Ramos (cell line): ENCODE data around the gene BMPER.

ENCODE experiments used
- in situ Hi-C: fragments of 300-500 bp; cut with MboI; formaldehyde crosslinking; loops from one replicate; pipeline ENCODE4 v1.14.3; 2022; ENCODE audit warnings: low sequenced_read_pairs; ENCODE audit not compliant: unreplicated experiment

BMPER gene

DNA sequence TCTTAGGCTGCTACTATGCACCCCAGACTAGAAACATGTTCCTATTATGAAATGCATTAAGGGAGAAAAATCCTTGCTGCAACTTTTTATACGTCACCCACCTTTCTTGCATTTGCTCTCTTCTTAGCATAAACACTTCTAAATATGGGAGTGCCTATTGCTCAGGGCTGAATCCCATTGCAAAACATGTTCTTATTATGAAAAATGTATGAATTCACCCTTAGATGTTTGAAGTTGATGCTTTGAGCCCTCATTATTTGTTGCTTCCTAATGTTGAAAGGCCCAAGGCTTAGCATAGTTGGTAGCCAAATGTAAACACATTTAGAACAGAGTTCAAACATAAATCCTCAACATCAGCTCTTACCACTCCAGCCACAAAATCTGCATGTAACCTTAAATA, 52.8 kb downstream of the BMPER start:
- in situ Hi-C loops = no loop called here

DNA sequence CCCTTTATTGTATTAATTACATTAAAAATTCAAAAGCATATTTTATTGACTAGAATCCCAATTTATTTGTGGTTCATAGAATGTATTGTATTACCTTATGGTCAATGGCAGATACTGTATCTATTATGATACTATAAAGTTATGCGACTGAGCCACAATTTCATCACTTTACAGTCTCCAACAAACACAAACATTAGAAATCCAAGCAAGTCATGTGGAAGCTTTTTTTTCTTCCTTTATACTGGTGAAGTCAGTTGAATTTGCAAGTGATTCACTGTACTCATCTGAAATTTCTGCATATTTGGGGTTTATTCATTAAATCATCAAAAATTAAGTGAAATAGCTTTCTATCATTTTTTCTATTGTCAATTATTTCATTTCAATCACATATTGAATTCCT, 54.3 kb downstream of the BMPER start:
- in situ Hi-C loops = no loop called here

DNA sequence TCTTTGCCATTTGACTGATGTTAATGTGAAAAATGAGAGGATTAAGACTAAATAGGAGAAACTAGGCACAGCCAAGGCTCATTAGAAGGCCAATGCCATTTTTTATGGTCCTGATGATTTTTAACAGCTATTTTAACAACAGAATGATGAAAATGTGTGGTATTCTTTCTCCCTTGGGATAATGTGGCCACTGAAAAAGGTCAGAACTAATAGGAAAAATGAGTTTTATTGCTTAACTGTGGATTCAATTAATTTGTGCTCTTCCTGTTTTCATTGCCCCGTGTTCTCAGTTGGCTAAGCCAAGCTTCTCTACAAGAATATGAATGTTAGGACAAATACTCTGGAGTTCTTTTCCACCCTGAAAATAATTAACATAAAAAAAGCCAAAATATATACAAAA, 56.6 kb downstream of the BMPER start:
- in situ Hi-C loops = no loop called here

DNA sequence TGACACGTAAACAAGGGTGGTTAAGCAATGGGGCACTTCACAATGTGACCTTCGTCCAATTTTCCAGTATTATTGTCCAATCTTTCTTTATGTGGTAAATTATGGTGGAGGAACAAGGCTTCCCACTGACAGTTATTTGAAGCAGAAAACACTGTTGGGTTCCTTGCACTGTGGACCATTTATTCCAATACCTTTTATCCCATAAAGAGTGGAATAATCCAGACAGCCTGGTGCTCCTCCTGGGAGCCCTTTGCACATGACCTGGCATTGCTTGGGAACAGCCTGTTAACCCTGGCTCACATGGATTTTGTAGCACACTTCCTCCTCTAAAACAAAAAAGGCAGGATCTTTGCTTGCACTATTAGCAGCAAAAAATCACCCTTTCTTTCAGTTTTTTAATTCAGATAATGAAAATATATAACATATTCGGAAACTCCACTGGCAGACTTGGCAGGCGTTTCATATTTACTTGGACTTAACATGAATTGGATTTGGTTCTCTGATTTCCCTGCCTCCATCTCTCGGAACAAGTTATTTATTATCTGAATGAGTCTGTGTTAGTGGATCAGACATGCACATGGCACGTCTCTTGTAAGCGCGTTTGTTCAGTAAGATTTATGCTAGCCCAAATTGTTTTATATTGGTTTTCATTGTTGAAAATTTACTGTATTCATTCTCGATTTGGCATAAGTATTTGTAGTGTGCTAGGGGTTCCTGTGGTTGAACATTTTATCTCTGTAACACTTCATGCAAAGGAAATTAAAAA, 59.3 kb downstream of the BMPER start:
- in situ Hi-C loops = no loop called here

DNA sequence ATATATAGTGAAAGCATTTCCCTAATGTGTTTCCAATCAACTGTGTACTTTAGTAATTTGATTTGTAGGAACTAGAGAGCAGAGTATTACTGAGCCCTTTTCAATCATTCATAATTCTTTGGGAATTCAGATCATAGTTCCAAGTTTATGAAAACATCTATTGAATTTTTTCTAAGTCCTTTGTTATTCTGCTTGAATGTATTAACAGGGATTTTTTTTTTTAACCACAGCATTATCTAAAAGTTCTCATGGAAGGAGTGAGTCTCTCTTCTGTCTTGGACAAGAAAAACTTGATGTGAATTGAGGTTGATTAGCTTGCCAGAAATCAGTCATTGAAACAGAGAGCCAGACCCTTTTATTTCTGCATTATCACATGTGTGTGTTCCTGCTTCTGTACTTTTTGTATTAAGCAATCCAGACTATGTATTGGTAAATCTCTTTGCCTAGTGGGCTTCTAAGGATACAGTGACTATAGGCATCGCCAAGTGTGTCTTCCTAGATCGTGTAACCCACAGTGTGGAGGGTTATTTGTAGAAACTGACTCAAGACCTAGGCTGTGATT, 59.9 kb downstream of the BMPER start:
- in situ Hi-C loops = no loop called here

DNA sequence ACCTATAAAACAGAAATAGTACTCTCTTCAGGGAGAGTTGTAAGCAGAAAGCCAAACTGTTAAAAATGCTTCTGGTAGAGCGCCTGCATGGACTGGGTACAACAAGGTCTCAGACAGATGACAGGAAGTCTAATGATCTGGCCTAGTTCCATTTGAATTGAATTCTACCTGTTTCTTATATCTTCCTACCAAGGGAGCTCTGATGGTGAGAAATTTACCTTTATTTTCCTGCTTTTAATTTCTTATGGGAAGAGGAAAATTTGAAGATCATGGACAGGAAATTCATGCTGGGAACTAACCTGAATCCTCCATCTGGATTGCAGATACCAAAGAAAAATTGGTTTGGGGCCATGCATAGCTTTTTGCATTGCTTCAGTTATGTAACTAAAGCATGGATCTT, 63.3 kb downstream of the BMPER start:
- in situ Hi-C loops = no loop called here

DNA sequence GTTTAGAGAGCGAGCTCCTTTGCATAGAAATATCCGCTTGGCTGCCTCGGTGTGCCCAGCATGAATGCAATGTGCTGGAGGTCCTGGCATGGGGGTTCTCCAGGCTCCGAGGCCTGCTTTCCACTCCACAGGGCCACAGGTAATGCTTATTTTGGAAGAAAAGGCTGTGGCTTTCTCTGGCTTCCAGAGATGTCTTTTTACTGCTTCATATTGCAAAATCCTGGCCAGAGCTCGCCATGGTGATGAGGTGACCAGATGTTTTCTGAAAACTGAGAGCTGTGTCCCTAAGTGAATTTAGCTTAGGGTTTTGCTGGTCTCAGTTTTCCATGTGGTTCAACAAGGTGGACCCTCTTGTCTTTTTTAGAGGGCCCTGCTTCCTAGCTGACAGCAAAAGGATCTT, 65.2 kb downstream of the BMPER start:
- in situ Hi-C loops = no loop called here

DNA sequence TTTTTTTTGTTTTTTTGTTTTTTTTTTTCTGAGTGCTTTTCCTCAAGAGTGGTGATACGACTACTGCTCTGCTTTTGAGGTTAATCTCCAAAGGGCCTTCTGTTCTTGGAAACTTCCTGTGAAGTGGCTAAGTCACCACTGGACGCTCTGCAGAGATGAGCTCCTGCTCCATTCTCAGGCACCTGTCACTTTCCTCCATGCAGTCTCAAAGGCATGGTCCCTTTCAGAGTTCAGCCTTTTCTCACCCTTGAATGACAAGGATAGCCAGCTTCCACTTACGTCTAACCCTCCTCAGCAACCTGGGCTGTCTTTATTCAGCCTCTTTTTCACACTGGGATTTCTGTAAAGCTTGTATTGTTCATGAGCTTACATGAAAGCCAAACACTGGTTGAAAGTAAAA, 65.8 kb downstream of the BMPER start:
- in situ Hi-C loops = no loop called here

DNA sequence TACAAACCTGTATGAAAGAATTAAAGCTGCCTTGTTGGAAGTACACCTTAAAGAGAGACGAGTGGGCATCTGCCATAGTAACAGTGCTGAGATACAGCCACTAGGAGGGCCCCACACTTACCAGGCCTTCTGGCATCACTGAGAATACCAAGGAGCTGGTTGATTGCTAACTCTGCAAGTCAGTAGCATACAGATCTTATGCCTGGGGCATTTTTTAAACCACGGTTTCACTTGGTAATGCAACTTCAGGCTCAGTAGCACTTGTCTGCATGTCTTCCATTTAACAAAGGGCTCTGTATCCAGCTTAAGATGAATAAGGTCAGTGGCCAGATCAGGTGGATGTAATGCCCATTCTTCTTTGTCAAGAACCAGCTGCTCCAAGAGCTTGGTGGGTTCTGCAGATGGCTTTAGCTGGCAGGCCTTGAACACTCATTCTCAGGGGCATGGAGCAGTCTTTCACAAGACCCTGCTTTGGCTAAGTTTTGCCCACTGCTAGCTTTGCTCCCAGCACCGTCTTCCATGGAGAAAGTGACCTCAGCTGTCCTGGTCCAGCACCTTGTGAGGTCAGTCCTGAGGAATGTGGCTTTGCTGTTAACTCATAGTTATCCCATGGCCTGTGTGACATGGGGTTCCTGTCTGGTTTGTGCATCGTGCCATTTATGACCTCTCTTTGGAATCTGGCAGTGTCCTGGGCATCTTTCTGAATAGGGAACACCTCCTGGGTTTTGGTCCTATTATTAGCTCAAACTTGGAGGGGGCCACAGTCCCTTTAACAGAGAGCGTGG, 68.1 kb downstream of the BMPER start:
- in situ Hi-C loops = no loop called here

DNA sequence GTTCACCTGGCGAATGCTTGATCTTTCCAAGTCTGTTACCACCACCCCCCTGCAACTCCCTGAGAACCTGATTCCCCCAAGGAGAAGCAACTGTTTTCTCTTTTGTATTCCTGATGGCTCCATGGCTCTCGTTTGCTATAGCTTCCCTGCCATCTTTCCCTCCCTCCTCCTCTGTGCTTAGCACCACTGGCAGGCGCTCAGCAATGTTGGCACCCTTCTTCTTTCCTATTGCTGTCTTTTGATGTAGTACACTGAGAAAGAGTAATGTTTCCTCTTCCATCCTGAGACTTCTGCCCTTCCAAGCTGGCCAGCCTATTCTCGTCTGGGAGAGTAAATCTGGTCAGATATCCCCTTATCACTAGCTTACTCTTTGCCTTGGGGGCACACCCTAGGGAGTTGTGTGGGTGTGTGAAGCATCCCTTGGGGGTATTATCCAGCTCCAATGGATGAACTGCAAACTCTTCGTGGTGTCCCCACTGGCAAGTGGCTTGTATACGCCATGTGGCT, 74.0 kb downstream of the BMPER start:
- in situ Hi-C loops = no loop called here

DNA sequence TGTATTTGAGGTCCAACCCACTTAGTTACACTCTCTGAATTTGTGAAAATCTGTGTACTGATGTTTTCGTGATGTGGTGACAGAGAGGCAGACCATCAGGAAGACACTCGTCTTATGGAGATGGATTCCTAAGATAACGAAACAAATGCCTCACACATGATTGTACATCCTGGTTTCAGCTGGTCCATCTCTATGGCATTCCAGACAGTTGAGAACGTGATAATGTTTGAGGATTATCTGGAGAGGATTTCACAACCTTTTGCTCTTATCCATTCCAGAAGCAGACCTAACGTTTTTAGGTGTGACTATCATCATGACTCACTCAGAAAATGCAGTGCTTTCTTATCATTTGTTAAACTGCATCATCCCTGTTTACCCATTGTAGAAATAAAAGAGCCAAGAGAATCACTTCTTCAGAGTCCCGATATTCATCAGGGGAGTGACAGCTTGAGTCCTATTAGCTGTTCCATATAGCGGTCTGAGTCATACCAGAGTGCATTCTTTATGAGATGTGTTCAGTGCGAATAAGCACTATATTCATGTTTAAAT, 74.5 kb downstream of the BMPER start:
- in situ Hi-C loops = no loop called here

DNA sequence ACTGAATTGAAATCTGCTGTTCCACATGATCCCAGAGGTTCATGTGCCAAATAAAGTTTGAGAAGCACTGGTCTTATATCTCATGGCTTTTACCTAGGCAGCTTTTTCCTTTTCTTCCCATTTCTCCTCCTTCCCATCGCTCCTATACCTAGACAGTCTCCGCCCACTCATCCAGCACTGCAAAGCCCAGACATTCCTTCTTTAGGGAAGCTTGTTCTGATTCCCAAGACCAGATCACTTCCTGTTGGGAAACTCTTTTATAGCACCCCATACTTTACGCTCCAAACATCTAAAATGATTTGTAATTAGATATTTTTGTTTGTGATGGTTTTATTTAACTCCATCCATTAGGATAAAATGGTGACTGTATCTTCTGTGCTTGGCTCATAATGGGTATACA, 75.9 kb downstream of the BMPER start:
- in situ Hi-C loops = no loop called here

DNA sequence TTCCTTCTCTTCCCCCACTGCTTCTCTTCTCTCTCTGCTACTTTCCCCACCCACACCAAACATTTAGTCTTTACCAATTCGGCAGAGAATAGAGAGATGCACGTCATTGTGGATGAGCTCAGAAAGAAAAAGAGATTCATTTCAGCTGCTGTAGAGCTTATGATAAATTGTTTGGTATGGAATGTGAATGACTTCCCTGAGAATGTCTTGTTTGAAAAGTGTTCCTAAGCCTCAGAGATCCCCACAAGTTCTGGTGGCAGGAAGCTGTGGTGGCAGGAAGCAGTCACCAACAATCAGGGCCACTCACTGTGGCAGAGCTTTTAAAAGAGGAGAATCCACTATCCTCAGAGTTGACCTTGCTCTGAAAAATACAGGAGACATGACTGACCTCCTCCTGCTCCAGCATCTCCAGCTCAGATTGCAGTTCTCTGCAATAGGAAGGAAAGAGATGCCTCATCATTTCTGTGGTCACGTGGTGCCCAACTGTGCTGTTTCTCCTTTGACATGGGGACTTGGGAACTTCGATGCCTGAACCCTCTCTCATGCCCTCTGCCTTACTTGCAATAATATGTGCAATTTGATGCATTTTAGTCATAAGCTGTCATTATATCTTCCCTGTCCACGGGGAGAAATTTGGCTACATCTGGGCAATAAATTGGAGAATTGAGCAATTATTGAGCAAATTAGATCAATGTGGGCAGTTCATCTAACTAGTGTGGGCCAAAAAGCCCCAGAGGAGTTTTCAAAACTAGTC, 76.5 kb downstream of the BMPER start:
- in situ Hi-C loops = no loop called here

DNA sequence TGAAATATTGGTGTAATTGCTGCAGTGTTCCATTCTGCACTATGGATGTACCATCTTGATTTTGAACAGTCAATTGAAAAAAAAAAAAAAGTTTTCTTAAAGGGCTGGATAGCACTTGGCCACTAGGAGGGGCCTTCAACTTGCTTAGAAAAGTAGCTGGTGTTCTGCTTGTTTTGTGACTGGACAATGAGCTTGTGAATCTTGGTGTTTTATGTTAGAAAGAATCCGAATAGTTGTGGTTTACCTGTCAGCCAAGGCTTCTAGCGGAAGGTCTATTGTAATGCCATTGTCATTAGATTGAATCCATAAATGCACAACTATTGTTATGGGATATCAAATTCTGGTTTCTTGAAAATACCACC, 77.1 kb downstream of the BMPER start:
- in situ Hi-C loops = no loop called here

DNA sequence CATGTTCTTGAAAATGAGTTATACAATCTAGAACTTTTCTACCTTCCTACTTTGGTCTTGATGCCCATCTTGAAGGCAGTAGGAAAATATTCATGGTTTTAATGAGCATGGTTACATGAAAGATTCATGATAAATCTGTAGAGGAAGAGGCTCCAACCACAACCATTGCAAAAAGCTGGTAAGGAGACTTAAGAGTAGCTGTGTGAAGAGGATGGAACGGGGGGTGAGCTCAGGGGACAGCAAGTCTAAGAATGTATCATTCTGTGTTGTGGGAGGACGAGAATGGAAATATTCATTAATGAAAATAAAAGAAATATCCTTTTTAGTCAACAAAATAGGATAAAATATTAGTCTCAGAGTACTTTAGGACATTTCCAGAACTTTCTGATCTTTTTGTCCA, 81.1 kb downstream of the BMPER start:
- in situ Hi-C loops = no loop called here

DNA sequence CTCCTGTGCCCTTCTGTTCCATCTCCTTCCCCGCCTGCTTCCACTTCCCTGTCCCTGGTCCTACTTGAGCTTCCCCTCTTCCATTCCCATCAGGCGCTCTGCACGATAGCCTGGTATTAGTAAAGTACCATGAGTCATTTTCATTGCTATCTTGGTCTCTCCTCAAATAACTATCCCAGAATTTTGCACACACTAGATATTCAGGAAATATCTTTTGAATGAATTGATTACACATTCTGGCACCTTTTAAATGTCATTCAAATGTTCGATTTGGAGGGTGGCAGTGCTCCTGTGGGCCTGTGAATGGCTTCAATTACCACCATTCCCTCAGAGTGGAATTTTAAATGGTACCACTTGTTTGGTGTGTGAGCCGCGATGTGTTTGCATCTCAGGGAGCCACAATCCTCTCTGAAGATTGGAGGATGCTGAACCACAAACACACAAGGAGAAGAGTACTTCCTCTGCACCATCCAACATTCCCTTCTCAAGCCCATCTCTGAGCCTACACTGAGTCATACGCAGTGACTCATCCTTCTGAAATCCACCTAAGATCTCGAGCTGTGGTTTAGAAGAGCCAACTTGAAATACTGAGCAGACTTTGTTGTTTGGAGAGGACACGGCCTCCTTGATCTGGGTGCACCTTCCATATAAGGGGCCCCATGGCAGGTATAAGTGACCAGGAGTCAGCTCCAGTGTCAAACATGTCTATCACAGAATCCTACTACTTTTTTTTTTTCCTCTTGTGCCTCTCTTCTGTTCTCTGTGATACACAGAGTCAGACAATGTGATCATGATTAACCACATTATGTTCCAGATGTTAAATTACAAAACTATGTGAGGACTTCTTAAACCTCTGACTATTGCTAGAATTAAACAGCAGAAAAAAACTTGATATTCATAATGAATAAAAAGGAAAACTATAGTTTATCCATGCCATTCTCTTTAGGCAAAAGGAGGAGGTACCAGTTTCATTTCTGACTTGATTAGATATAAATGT, 81.9 kb downstream of the BMPER start:
- in situ Hi-C loops = no loop called here

DNA sequence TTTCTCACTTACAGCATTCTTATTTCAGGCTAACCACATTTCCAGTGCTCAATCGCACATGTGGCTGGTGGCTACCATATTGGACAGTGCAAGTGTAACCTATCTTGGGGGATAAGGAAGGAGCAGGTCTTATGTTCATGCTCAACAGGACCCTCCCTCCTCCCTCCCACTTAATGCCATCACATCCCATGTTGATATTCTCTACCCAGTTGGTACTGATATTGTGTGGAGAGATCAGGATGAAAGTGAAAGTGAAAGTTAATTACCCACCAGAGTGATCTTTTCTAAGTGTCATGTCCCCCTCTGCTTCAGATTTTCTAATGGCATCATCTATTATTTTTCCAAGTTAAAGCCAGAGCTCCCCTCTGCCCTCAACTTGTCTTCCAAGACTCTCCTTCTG, 91.6 kb downstream of the BMPER start:
- in situ Hi-C loops = no loop called here

DNA sequence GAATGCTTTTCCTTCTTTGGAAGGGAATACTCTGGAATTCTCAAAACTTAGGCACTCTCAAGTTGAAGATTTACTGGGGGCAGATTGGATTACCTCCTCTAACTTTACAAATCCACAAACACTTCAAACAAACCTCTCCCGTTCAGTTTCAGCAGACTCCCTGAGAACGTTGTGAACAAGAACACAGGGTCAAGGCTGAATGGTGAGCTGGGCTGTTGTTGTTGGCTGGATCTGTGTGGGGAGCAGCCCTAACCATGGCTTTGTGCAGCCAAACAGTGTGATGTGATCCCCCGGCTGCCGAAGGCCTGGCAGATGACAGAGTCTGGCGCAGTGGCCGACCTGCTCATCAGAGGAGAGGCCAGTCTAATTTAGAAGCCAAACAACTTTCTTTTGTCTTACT, 93.1 kb downstream of the BMPER start:
- in situ Hi-C loops = no loop called here

DNA sequence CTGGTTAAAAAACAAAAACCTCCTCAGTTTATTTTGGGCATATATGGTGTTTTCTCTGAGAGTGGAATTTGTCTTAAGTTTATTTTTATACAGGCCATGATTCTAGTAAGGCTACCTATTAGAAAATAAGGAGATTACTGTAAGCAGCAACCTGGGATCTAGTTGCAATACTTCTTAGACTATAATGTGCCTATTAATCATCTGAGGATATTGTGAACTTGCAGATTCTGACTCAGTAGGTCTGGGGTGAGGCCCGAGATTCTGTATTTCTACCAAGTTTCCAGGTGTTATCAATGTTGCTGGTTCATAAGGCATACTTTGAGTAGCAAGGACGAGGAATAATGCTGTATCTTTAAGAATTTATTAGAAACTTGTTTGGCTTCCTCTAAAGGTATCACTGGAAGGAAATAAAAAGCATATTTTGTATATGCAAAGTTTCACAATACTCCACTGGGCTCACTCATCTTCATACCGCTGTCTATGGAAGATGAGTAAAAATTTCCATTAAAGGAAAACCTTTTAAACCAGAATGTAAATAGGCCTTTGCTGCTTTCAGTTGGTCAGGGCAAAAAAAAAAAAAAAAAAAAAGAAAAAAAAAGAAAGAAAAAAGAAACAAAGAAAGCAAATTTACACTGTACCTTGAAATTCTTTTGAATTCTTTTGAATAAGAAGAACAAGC, 105.8 kb downstream of the BMPER start:
- in situ Hi-C loops = no loop called here
